ENCODE data around the gene ASB3.

DNA sequence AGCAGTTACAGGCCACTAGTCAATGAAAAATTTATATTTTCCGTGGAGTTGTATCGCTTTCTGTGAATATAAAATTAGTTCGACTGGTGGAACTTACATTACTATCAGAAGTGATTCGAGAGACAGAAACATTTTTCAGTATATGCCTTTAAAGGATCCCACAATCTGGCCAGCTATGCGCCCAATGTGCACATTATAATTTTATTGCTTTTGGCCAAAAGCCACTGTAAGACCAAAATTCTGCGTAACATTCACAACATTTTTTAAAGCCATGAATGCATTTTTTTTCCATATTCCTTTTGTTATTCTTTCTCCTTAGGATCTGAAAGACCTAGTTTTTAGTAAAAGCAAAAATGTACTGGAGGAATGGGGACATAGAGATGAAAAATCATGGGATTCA lies 150.2 kb downstream of the ASB3 start:
- no peak for TF ChIP-seq RAD21 (IDR thresholded peaks at IDR 0.05; ENCODE audit: low read depth)
- TF ChIP-seq, protein P1, sequence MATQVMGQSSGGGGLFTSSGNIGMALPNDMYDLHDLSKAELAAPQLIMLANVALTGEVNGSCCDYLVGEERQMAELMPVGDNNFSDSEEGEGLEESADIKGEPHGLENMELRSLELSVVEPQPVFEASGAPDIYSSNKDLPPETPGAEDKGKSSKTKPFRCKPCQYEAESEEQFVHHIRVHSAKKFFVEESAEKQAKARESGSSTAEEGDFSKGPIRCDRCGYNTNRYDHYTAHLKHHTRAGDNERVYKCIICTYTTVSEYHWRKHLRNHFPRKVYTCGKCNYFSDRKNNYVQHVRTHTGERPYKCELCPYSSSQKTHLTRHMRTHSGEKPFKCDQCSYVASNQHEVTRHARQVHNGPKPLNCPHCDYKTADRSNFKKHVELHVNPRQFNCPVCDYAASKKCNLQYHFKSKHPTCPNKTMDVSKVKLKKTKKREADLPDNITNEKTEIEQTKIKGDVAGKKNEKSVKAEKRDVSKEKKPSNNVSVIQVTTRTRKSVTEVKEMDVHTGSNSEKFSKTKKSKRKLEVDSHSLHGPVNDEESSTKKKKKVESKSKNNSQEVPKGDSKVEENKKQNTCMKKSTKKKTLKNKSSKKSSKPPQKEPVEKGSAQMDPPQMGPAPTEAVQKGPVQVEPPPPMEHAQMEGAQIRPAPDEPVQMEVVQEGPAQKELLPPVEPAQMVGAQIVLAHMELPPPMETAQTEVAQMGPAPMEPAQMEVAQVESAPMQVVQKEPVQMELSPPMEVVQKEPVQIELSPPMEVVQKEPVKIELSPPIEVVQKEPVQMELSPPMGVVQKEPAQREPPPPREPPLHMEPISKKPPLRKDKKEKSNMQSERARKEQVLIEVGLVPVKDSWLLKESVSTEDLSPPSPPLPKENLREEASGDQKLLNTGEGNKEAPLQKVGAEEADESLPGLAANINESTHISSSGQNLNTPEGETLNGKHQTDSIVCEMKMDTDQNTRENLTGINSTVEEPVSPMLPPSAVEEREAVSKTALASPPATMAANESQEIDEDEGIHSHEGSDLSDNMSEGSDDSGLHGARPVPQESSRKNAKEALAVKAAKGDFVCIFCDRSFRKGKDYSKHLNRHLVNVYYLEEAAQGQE (IDR thresholded peaks at IDR 0.05; ENCODE audit: low read depth): no peak
- TF ChIP-seq, protein P2, sequence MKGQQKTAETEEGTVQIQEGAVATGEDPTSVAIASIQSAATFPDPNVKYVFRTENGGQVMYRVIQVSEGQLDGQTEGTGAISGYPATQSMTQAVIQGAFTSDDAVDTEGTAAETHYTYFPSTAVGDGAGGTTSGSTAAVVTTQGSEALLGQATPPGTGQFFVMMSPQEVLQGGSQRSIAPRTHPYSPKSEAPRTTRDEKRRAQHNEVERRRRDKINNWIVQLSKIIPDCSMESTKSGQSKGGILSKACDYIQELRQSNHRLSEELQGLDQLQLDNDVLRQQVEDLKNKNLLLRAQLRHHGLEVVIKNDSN (IDR thresholded peaks at IDR 0.05): no peak
- TF ChIP-seq, protein P3, sequence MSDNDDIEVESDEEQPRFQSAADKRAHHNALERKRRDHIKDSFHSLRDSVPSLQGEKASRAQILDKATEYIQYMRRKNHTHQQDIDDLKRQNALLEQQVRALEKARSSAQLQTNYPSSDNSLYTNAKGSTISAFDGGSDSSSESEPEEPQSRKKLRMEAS (IDR thresholded peaks at IDR 0.05): no peak
- no peak for TF ChIP-seq CEBPB (IDR thresholded peaks at IDR 0.05)
- TF ChIP-seq EP300 (IDR thresholded peaks at IDR 0.05; ENCODE audit: borderline replicate concordance): no peak
- TF ChIP-seq YY1 (IDR thresholded peaks at IDR 0.05; ENCODE audit: low read depth): no peak

Data from Ishikawa (cell line).